ENCODE measurements around the gene GPRC5C.

- TF ChIP-seq REST (IDR thresholded peaks at IDR 0.05; ENCODE audit: borderline replicate concordance) (no peak), CTCF (IDR thresholded peaks at IDR 0.05; ENCODE audit: poor library complexity, severe bottlenecking) (no peak), EZH2 (IDR thresholded peaks at IDR 0.05; ENCODE audit: borderline replicate concordance, insufficient read depth, low read length, poor library complexity, severe bottlenecking) (no peak), EP300 (conservative IDR thresholded peaks at IDR 0.05; ENCODE audit: poor library complexity, severe bottlenecking) (no peak)
Observed at GRCh38 chr17:74477411-74477810, 45.5 kb downstream of the GPRC5C start.

Measured in neural cell (in vitro differentiated cells).